HG02973 (cell line): Measurements from ENCODE around the gene GADL1.

Source experiments
- ATAC-seq: cut with Tn5 transposase; IDR thresholded peaks from one replicate; pipeline ENCODE4 v1.9.1; 2021; ENCODE audit warnings: moderate library complexity; ENCODE audit not compliant: unreplicated experiment

GADL1 gene

GRCh38 chr3:30681649-30682211 lies 212.7 kb downstream of the GADL1 start:
- no peak for ATAC-seq

- no peak for ATAC-seq
These were observed 213.4 kb downstream of the GADL1 start for GRCh38 chr3:30680789-30681648.

- ATAC-seq: no peak
These were observed 215.4 kb downstream of the GADL1 start for GRCh38 chr3:30679045-30679444.

GRCh38 chr3:30677347-30677685 lies 217.1 kb downstream of the GADL1 start:
- no peak for ATAC-seq

- ATAC-seq: no peak
These were observed 217.8 kb downstream of the GADL1 start for GRCh38 chr3:30676424-30677346.
